ENCODE data around the gene KIAA1191. TPM values are rescaled to one million over a fixed set of nuclear protein-coding genes. Genes with fewer than 3 reads are reported as not detected.

The KIAA1191 gene
- total RNA-seq, 1 experiment from 2014 or later, result 92.7 TPM

- no peak for TF ChIP-seq ZMAT4 (CRISPR knock-in tag; IDR thresholded peaks at IDR 0.05)
Observed at GRCh38 chr5:176397736-176398420, 36.3 kb upstream of the KIAA1191 start (continued).

- no peak for TF ChIP-seq FOXP4 (CRISPR knock-in tag; IDR thresholded peaks at IDR 0.05)
- no peak for TF ChIP-seq ERG (CRISPR knock-in tag; IDR thresholded peaks at IDR 0.05)
- TF ChIP-seq CREB1 (CRISPR knock-in tag; IDR thresholded peaks at IDR 0.05), result no peak
- no peak for TF ChIP-seq ATF1 (CRISPR knock-in tag; IDR thresholded peaks at IDR 0.05)
- no peak for TF ChIP-seq NFE2L1 (CRISPR knock-in tag; IDR thresholded peaks at IDR 0.05)
- no peak for TF ChIP-seq ZBTB43 (CRISPR knock-in tag; IDR thresholded peaks at IDR 0.05)
- H3K27me3 Mint-ChIP-seq (ENCODE audit: low read depth), result no peaks in the 10 kb centered on the region; the same call in 1 of the 2 replicates
- H3K4me1 Mint-ChIP-seq, result no peaks in the 10 kb centered on the region
- no peak overlapping the region for H3K4me3 Mint-ChIP-seq
- H3K9me3 Mint-ChIP-seq, result no peaks in the 10 kb centered on the region
- DNase-seq (ENCODE audit: low spot score) (no peak), ATAC-seq (no peak)
- H3K36me3 Mint-ChIP-seq, result no peaks in the 10 kb centered on the region
- CTCF ChIA-PET, result interaction anchor here (0.9 kb wide), 1 partner anchor 51 kb away, joined by 4 read pairs; no protein-coding TSS in a partner anchor
- POLR2A ChIA-PET, result no interaction called here
- no peak overlapping the region for H3K27ac Mint-ChIP-seq
Observed at GRCh38 chr5:176396330-176396729, 34.8 kb upstream of the KIAA1191 start.

GRCh38 chr5:176394881-176395675, 33.5 kb upstream of the KIAA1191 start:
- H3K9me3 Mint-ChIP-seq, result no peaks in the 10 kb centered on the region
- no peak overlapping the region for H3K4me3 Mint-ChIP-seq
- ATAC-seq (no peak), DNase-seq (ENCODE audit: low spot score) (no peak)
- no peaks in the 10 kb centered on the region; the same call in 1 of the 2 replicates for H3K27me3 Mint-ChIP-seq (ENCODE audit: low read depth)
- H3K4me1 Mint-ChIP-seq, result no peaks in the 10 kb centered on the region
- ChIA-PET POLR2A (interaction anchor here (0.7 kb wide), 1 partner anchor 16 kb away, joined by 4 read pairs; no protein-coding TSS in a partner anchor), CTCF (interaction anchor here (1.2 kb wide), 1 partner anchor 10 kb away, joined by 4 read pairs; no protein-coding TSS in a partner anchor)
- H3K27ac Mint-ChIP-seq, result no peak overlapping the region; the same call in 1 of the 2 replicates
- no peaks in the 10 kb centered on the region for H3K36me3 Mint-ChIP-seq
- no peak for TF ChIP-seq NR3C1 (CRISPR knock-in tag; conservative IDR thresholded peaks at IDR 0.05; ENCODE audit: low read depth)
- no peak for TF ChIP-seq ERG (CRISPR knock-in tag; IDR thresholded peaks at IDR 0.05)
- TF ChIP-seq ETV6 (CRISPR knock-in tag; IDR thresholded peaks at IDR 0.05), result no peak
- TF ChIP-seq ZNF232 (CRISPR knock-in tag; IDR thresholded peaks at IDR 0.05), result no peak
- no peak for TF ChIP-seq FOXJ3 (CRISPR knock-in tag; IDR thresholded peaks at IDR 0.05; ENCODE audit: borderline replicate concordance)
- TF ChIP-seq E2F4 (CRISPR knock-in tag; IDR thresholded peaks at IDR 0.05; ENCODE audit: borderline replicate concordance, low read depth), result no peak
- no peak for TF ChIP-seq OVOL2 (CRISPR knock-in tag; IDR thresholded peaks at IDR 0.05; ENCODE audit: borderline replicate concordance)
- no peak for TF ChIP-seq USF2 (CRISPR knock-in tag; IDR thresholded peaks at IDR 0.05)
- no peak for TF ChIP-seq HMGXB4 (CRISPR knock-in tag; IDR thresholded peaks at IDR 0.05)
- no peak for TF ChIP-seq ZNF425 (CRISPR knock-in tag; conservative IDR thresholded peaks at IDR 0.05)
- TF ChIP-seq TEAD1 (CRISPR knock-in tag; IDR thresholded peaks at IDR 0.05), result no peak

Data from WTC11 (cell line).